Erythroblast (primary cell): ENCODE results near the gene PLXNA2.

ENCODE experiments used
- GATA1 ChIP-seq: IDR thresholded peaks from 2 replicates; pipeline ENCODE4 v1.6.1; 2011; ENCODE audit warnings: low read depth, mild to moderate bottlenecking, control low read depth, low read length, moderate library complexity
- POLR2A ChIP-seq: IDR thresholded peaks from 2 replicates; pipeline ENCODE4 v1.6.1; 2011; ENCODE audit warnings: mild to moderate bottlenecking, low read length

- TF ChIP-seq POLR2A (no peak), GATA1 (no peak)
Measured at GRCh38 chr1:208077232-208078075, 166.7 kb downstream of the PLXNA2 start.
